ENCODE data around the gene UBALD2. TPM values are rescaled to one million over a fixed set of nuclear protein-coding genes. Genes with fewer than 3 reads are reported as not detected.
"Not testable (repeated sequence)": the region's sequence is repeated elsewhere in the genome, so short reads cannot be mapped to it uniquely, and the experiment has no call there.

The UBALD2 gene
- polyA plus RNA-seq, 1 of the 3 experiments (the other 2 are of a cell fraction), result 27.0 TPM

- H3K36me3 ChIP-seq (replicated peaks in 1 of 2; ENCODE audit: control insufficient read depth in 1 of 2, insufficient read depth in 2 of 2, low read length in 1 of 2); H4K20me1 ChIP-seq (ENCODE audit: insufficient read depth); H3K4me1 ChIP-seq (ENCODE audit: control insufficient read depth in 1 of 2, insufficient read depth in 2 of 2, low read depth in 1 of 2, low read length in 1 of 2); DNase-seq; H2AFZ ChIP-seq (ENCODE audit: low read depth); H3K4me3 ChIP-seq (ENCODE audit: low read depth in 2 of 2, low read length in 1 of 2); H3K9ac ChIP-seq; POLR2A ChIA-PET; H3K79me2 ChIP-seq (ENCODE audit: insufficient read depth); H3K9me3 ChIP-seq; H3K4me2 ChIP-seq; H3K27me3 ChIP-seq (ENCODE audit: insufficient read depth); H3K9me2 ChIP-seq; H3K27ac ChIP-seq (ENCODE audit: low read depth in 2 of 2, low read length in 1 of 2); H3F3A ChIP-seq (replicated peaks; ENCODE audit: insufficient read depth): not testable (repeated sequence)
- WGBS (ENCODE audit: low lambda C conversion rate), result 86% methylated on average over 7 of the region's 7 CpGs
- CTCF ChIA-PET, result interaction anchor here (1.1 to 2.0 kb wide), 2 partner anchors 32 to 44 kb away, joined by 3 to 8 read pairs; no protein-coding TSS in a partner anchor
Measured at GRCh38 chr17:76225373-76226086, 39.6 kb upstream of the UBALD2 start.

GRCh38 chr17:76226749-76227148 is 38.4 kb upstream of the UBALD2 start:
- POLR2A ChIA-PET; H3K4me2 ChIP-seq; H3K4me1 ChIP-seq (ENCODE audit: control insufficient read depth in 1 of 2, insufficient read depth in 2 of 2, low read depth in 1 of 2, low read length in 1 of 2); H3K27me3 ChIP-seq (ENCODE audit: insufficient read depth); DNase-seq; H3K36me3 ChIP-seq (replicated peaks in 1 of 2; ENCODE audit: control insufficient read depth in 1 of 2, insufficient read depth in 2 of 2, low read length in 1 of 2); CTCF ChIA-PET; H3K9ac ChIP-seq; H3K9me2 ChIP-seq; H3K9me3 ChIP-seq; H4K20me1 ChIP-seq (ENCODE audit: insufficient read depth); H3K4me3 ChIP-seq (ENCODE audit: low read depth in 2 of 2, low read length in 1 of 2); H3K27ac ChIP-seq (ENCODE audit: low read depth in 2 of 2, low read length in 1 of 2); H2AFZ ChIP-seq (ENCODE audit: low read depth); H3F3A ChIP-seq (replicated peaks; ENCODE audit: insufficient read depth); H3K79me2 ChIP-seq (ENCODE audit: insufficient read depth): not testable (repeated sequence)
- WGBS (ENCODE audit: low lambda C conversion rate), result 94% methylated on average over 18 of the region's 19 CpGs

GRCh38 chr17:76232342-76232741 is 32.8 kb upstream of the UBALD2 start:
- CTCF ChIA-PET, result interaction anchor here (1.5 kb wide), 1 partner anchor 50 kb away, joined by 4 read pairs; no protein-coding TSS in a partner anchor
- no peaks in the 10 kb centered on the region for H4K20me1 ChIP-seq (ENCODE audit: insufficient read depth)
- H3K9me3 ChIP-seq, result no peaks in the 10 kb centered on the region
- no peak overlapping the region for H3K4me3 ChIP-seq (ENCODE audit: low read depth in 2 of 2, low read length in 1 of 2)
- H3K27me3 ChIP-seq (ENCODE audit: insufficient read depth), result no peaks in the 10 kb centered on the region
- no peaks in the 10 kb centered on the region for H3K9me2 ChIP-seq
- 70% methylated on average over 2 of the region's 2 CpGs for WGBS (ENCODE audit: low lambda C conversion rate)
- no peak overlapping the region for H2AFZ ChIP-seq (ENCODE audit: low read depth)
- no peaks in the 10 kb centered on the region for H3K4me1 ChIP-seq (ENCODE audit: control insufficient read depth in 1 of 2, insufficient read depth in 2 of 2, low read depth in 1 of 2, low read length in 1 of 2)
- H3K27ac ChIP-seq (ENCODE audit: low read depth in 2 of 2, low read length in 1 of 2), result no peak overlapping the region
- H3K79me2 ChIP-seq (ENCODE audit: insufficient read depth), result no peaks in the 10 kb centered on the region
- H3K4me2 ChIP-seq, result no peak overlapping the region
- peaks cover 5% of the 10 kb centered on the region for H3F3A ChIP-seq (replicated peaks; ENCODE audit: insufficient read depth)
- DNase-seq, result no peak
- POLR2A ChIA-PET, result no interaction called here
- H3K36me3 ChIP-seq (replicated peaks in 1 of 2; ENCODE audit: control insufficient read depth in 1 of 2, insufficient read depth in 2 of 2, low read length in 1 of 2), result no peaks in the 10 kb centered on the region
- H3K9ac ChIP-seq, result no peak overlapping the region
- TF ChIP-seq REST (IDR thresholded peaks at IDR 0.05; ENCODE audit: low read depth, low read length) (no peak), RAD21 (IDR thresholded peaks at IDR 0.05; ENCODE audit: low read length) (no peak), NFIC (IDR thresholded peaks at IDR 0.05; ENCODE audit: borderline replicate concordance) (peak; percentile 33; the same call in 1 of the 2 replicates), NRF1 (IDR thresholded peaks at IDR 0.05; ENCODE audit: low read depth, low read length) (no peak), YY1 (IDR thresholded peaks at IDR 0.05; ENCODE audit: low read depth) (no peak), TAF1 (IDR thresholded peaks at IDR 0.05; ENCODE audit: borderline replicate concordance, low read depth, low read length) (no peak), EZH2phosphoT487 (IDR thresholded peaks at IDR 0.05; ENCODE audit: borderline replicate concordance, low read depth) (no peak), TCF12 (IDR thresholded peaks at IDR 0.05) (peak; percentile 77), SIN3A (IDR thresholded peaks at IDR 0.05; ENCODE audit: borderline replicate concordance, low read depth, low read length) (no peak), GABPA (IDR thresholded peaks at IDR 0.05; ENCODE audit: low read depth) (no peak), CTCF (IDR thresholded peaks at IDR 0.05) (no peak), JUND (IDR thresholded peaks at IDR 0.05) (peak; percentile 60; the same call in 1 of the 2 replicates), MEF2A (IDR thresholded peaks at IDR 0.05; ENCODE audit: borderline replicate concordance, low read depth) (no peak), RXRA (IDR thresholded peaks at IDR 0.05; ENCODE audit: borderline replicate concordance, low read depth) (no peak), MXI1 (IDR thresholded peaks at IDR 0.05; ENCODE audit: low read depth, low read length) (no peak), PBX3 (IDR thresholded peaks at IDR 0.05) (peak; percentile 55; the same call in 1 of the 2 replicates)
